T-helper 2 cell treated with Interferon-gamma antibody and Interleukin-4, amounts not matched to agents 100 ng/mL and 5 ng/mL, for 36 hours (primary cell): ENCODE results near the gene APCDD1. TPM values are rescaled to one million over a fixed set of nuclear protein-coding genes. Genes with fewer than 3 reads are reported as not detected.
"Not testable (repeated sequence)": the region's sequence is repeated elsewhere in the genome, so short reads cannot be mapped to it uniquely, and the experiment has no call there.

Source experiments
- intact Hi-C: fragments of 100-400 bp; cut with micrococcal nuclease; formaldehyde crosslinking; loops from one replicate; pipeline ENCODE4 v1.15.1; 2023
- total RNA-seq: library from RNA; stranded (reverse); gene quantifications from 2 replicates; pipeline ENCODE4 v1.2.3, GENCODE V29; 2022

APCDD1 gene
- total RNA-seq, 1 donor from 2014 or later = not detected

- intact Hi-C loops = no loop called here
Observed at GRCh38 chr18:10488017-10488416, 33.6 kb downstream of the APCDD1 start.

DNA sequence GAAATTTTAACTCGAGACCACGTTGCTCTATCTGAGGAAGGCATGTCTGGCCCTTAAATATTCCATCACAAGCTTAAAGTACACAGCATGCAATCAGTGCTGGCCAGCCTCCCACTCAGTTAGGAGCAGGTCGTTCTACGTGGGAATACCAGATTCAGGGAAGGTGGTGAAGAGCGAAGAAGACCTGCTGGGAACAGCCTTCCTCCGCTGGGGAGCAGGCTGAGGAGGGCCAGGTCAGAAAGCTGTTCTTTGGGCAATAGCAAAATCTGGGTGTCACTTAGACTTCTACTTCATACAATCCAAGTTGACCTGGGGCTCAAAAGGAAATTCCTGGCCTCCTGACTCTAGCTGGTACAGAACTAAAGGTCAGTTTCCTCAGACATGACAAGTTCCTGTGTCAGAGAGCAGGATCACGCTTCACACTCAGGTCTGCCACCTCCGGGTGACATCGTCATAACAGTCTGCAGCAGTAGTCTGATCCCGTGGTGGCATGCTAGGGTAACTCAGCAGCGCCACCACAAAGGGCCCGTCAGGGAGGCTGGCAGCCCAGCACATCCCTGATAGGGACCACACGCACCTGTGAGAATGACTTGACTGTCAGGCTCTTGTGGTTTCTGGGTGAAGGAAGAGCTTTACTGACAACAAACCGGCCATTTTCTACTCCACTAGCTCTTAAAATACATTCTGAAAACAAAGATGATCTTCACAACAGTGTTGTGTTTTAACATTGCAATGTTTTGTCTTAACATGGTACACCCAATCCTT is 36.1 kb downstream of the APCDD1 start:
- intact Hi-C loops = no loop called here

GRCh38 chr18:10495936-10496335 is 41.5 kb downstream of the APCDD1 start:
- intact Hi-C loops = no loop called here

DNA sequence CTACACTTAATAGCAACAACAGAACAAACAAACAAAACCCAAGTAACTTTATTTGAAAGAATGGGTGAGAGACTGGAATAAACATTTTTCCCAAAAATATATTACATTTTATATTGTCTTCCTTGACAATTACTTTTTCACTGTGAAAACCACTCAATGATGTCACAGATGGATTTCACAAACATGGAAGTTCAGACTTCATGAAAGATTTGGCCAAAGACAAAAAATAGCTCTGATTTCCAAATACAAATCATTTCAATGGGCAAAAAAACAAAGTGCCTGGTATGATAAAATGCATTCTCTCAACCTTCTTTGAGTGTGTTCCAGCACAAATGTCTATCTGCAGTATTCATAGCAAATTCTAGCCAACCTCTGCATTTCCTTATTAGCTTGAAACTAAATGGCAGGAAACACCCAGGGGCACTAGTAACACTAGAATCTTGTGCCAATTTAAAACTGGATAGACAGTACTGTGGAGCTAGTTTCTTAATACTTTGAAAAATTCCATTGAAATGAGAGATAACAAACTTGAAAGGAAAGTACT is 42.8 kb downstream of the APCDD1 start:
- intact Hi-C loops = no loop called here

- intact Hi-C loops = no loop called here
Observed at GRCh38 chr18:10499230-10499629, 44.8 kb downstream of the APCDD1 start.

- intact Hi-C loops = no loop called here
Observed at GRCh38 chr18:10500038-10500437, 45.6 kb downstream of the APCDD1 start.

- intact Hi-C loops = no loop called here
Observed at GRCh38 chr18:10504723-10505122, 50.3 kb downstream of the APCDD1 start.

GRCh38 chr18:10505892-10506291 is 51.5 kb downstream of the APCDD1 start:
- intact Hi-C loops = not testable (repeated sequence)

DNA sequence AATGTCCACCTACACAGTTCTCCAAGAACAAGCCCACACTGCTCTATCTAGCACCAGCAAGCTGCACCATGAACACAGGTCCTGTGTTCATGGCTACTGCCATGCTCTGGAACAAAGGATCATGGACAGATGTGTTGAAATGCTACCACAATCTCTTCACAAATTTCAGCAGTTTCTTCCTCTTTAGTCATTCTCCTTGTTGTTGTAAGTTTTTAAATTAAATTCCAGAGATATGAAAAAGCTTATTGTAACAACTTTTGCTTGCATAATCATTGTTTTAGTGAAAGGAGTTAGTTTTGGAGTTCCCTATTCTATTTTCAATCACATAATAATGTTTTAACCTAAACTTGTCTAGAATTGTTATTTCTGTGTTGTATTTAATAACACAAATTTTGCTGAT is 54.2 kb downstream of the APCDD1 start:
- intact Hi-C loops = no loop called here

- intact Hi-C loops = no loop called here
Observed at GRCh38 chr18:10511236-10511635, 56.8 kb downstream of the APCDD1 start.

- intact Hi-C loops = no loop called here
Observed at GRCh38 chr18:10514082-10514481, 59.6 kb downstream of the APCDD1 start.

DNA sequence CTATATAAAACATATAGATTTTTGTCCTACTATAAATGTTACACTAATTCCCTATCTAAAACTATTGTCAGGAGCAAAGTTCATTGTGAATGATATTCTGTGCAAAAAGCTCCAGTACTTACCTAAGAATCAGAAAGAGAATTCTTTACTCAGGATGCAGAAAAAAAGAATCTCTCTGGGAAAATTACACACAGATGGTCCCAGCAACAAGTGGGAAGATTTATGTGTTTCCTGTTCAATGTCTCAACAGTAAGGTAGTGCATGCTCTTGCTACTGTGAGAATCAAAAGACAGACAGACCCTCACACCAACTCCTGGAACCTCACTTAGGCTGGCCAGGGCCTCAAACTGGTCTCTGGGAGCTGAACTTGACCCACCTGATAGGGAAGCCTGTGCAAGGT is 60.2 kb downstream of the APCDD1 start:
- intact Hi-C loops = no loop called here

DNA sequence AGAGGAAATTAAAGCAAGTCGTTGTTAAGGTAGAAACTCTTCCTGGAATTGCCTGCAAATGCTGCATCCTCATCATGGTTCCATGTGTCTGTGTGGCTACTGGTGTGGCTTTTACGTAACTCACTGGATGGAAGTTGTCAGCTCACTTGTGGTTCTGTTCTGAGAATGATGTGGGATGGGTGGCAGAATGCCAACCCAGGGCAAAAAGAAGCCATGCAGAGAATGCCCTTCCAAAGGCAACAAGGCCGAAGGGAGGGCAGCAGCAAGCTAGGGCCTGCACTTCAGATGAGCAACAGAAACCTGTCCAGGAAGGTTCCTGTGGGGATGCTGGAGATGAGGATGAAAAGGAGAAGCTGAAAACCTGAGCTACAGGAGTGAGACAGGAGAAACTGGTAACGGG is 61.0 kb downstream of the APCDD1 start:
- intact Hi-C loops = no loop called here

DNA sequence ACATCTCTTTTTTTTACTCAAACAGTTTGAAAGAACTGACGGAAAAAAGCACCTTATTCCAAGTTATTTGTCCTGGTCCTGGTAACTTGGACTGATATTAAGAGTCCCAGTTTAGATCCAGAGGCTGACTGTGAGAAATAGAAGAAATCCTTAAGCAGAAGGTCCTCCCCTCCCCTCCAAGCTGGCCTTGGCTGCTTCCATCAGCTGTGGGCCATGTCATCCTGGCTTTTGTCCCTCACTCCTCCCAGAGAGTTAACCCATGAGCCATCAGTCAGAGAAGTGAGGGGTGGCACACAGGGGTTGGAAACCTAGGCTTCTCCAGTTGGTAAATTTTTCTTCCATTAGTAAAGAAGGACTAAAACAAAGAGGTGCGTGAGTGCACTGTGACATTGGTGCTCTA is 61.6 kb downstream of the APCDD1 start:
- intact Hi-C loops = no loop called here

DNA sequence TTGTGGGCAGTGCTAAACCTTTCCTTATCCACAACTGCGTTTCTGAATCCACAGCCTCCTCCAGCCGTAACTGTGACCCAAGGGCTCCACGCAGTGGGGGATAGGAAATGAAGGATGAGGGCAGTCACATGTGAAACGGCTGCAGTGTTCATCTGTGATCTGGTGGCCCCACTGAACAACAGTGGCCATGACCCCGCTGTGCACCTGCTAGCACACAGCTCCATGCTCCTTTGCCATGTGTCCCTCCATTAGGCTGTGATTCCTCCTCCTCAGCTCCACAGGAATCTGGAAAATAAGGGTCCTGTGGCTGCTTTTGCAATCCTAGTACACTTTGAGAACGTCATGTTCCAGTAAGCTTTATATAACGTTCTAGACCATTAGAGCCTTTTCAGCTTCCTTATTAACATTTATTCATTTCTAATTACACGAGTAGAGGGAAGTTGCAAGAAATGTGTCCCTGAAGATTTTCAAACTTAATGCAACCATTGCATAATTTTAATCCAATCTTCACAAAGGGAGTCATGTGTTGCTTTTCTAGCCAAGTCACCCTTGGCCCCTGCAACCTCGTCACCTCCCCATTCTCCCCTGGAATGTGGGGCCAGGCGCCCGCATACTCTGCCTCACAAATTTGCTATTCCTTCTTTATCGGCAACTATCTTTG is 64.3 kb downstream of the APCDD1 start:
- intact Hi-C loops = no loop called here

- intact Hi-C loops = no loop called here
Observed at GRCh38 chr18:10519366-10519765, 64.9 kb downstream of the APCDD1 start.

DNA sequence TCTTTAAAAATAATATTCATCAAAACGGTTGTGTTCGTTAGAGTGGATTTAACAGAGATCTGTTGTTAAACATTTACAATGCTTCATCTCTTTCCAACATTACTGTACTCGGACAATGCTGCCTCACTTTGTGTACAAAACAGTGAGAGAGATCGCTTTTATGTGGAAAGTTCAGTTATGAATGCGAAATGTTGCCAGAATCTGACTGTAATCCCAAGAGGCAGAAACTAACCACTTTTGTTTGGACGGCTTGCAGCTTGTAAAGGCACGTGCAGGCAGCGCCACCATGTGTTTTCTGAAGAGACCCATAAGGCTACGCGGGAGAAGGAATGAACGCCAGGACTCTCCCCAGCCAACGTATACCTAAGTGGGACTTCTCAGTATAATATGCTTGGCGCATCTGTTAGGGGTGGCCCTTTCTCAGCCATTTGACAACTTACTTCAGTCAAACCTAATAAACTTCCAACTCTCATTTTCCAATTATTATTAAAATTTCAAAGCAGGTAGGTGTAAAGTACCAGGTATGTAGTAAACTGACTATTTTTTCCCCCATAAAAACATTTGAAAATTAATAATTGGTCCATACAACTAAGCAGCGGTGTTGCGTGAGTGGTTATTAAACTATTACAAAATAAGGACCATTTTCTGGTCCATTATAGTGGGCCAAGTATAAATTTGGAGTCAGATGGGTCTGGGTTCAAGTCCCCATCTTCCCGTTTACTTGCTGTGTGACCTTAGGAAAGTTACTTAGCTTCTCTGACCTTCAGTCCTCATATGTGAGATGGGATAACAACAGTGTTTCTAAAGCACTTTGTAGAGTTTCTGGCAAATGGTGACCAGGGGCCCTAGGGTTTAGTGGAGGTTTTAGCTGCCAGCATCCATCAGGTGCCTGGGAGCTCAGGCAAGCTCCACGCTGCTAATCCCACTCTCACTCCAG is 65.8 kb downstream of the APCDD1 start:
- intact Hi-C loops = loop anchor here (1.0 to 10.0 kb wide), 3 partner anchors 265 to 1045 kb away; partner anchors contain the start of gene RALBP1

DNA sequence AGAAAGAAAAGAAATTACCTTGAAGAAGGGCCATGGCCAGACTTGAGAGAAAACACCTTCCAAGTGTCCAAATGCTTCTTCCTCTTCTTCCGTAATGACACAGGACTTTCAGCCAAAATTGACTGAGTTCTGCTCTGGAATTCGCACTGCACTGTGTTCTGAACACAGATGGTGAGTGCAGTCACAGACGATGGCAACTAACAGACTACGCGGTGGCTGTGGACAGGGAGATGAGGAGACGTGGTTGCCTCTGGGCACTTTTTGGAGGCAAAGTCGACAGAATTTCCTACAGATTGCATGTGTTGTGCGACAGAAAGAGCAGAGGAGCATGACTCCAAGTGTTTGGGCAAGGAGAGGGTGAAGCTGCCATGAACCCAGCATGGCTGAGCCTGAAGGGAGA is 67.1 kb downstream of the APCDD1 start:
- intact Hi-C loops = loop anchor here (10.0 kb wide), 2 partner anchors 263 to 1047 kb away; partner anchors contain the start of gene RALBP1

GRCh38 chr18:10522574-10522973 is 68.1 kb downstream of the APCDD1 start:
- intact Hi-C loops = loop anchor here (10.0 kb wide), 2 partner anchors 262 to 1048 kb away; partner anchors contain the start of gene RALBP1

GRCh38 chr18:10523544-10523943 is 69.1 kb downstream of the APCDD1 start:
- intact Hi-C loops = loop anchor here (10.0 kb wide), 2 partner anchors 261 to 1049 kb away; partner anchors contain the start of gene RALBP1
